Measurements from ENCODE around the gene KRT24.

DNA sequence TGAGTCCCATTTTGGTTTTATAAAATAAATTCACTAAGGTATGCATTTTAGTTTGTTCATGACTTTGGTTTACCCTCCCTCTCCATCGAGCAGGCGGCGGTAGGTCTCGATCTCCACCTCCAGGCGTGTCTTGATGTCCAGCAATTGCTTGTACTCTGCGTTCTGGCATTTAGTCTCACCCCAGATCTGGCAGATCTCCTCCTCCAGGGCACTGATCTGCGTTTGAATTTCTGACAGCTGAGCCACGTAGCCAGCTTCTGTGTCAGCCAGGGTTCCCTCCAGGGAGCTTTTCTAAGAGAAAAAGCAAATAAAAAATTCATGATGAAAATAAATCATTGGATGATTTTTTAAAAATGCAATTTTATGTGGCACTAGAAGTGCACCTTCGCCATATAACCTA, 4.2 kb downstream of the KRT24 start:
- TF ChIP-seq ZNF274 (IDR thresholded peaks at IDR 0.05; ENCODE audit: low read depth, low read length) (no peak), YY1 (IDR thresholded peaks at IDR 0.05; ENCODE audit: insufficient read depth, insufficient read length) (no peak), SUZ12 (IDR thresholded peaks at IDR 0.05; ENCODE audit: extremely low read depth, insufficient read depth, insufficient read length) (no peak)

Measured in NT2/D1 (cell line).